ENCODE measurements around the gene GABRG1.

The GABRG1 gene

DNA sequence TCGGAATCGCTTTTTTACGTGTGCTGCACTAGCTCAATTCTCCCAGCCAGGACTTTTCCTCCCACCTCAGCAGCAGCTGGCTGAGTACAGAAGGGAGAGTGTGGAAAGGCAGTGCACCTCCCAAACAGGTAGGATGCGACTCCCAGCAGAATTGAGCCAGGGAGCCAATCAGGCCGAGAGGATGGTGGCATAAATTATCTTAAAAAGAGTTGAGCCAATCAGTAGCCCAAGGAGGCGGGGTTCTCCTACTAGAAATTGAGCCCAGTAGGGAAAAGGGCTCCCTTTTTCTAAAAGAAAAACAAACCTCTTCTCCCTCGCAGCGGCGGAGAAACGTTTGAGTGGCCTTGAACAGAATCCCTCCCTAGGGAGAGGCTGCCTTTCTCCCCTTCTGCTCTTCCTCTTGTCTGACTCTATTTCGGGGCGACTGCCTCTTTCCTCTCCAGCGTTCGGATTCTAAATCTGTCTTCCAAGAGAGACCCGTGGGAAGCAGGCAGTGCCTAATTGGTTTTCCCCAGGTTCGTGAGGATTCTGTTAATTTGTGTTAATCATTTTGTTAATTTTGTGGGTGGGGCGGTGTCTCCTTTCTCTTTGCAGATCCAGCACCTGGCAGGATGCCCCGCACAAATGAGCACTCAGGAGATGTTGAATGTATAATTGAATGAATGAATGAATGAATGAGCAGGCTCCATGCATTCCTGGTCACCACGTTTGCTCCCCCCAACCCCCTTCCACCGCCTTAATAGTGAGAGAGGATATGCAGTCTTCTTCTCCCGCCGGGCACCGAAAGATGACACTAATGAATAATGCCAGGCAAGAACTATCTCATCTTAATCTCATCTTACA, at the start of gene GABRG1:
TSS of gene GABRG1 (minus strand) at position 142 of the 843 bp plus-strand sequence. CDS start at position 1, 141 bp downstream.
- FAIRE-seq: no peak

DNA sequence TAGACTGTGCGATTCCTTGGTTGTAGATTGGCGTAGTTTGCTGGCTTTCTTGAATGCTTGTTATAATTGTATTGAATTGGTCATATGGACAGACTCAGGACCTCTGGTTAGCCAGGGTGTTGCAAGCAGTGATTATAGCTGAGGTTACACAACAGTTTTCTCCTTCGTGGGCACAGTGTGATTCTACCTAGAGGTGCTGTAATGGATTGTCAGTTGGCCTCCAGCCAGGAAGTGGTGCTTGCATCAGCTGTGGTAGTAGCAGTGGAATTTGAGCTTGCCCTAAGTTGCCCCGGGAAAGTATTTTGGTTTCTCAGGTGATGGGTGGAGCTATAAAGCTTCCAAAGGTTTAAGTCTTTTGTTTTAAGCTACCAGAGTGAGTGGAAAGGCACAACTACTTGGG, 23.1 kb upstream of the GABRG1 start:
- FAIRE-seq: no peak

GRCh38 chr4:46131498-46132057, 7.7 kb upstream of the GABRG1 start:
- no peak for FAIRE-seq

DNA sequence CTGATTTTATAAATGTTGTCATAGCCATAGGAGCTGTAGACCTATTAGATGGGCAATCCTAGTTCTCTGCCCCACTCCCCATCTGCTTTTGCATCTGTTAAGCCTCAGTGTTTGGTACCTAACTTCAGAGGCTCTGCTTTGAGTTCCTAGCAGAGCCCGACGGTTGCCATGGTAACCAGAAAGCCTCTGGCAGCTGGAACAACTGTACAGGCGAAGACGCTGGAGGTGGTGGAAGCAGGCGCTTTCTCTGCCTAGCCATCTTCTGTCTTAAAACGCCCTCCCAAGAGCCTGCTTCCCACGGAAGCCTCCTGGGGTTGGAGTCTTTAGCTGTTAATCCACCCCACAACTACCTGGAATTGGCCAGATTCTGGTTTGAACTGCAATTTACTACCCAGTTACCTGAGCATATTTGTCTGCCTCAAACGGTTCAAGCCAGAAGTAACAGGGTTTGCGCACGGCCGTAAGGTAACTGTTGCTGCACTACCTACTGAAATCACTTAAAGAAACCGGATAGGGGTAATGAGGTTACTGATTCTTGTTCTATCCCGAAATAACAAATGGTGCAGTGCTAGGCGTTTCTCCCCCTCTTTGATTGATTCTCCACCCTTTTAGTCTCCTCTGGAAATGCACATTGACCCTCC, 1.0 kb upstream of the GABRG1 start:
- FAIRE-seq: no peak

- no peak for FAIRE-seq
Measured at GRCh38 chr4:46081674-46082073, 42.2 kb downstream of the GABRG1 start.

GRCh38 chr4:46081248-46081647, 42.6 kb downstream of the GABRG1 start:
- FAIRE-seq: no peak

DNA sequence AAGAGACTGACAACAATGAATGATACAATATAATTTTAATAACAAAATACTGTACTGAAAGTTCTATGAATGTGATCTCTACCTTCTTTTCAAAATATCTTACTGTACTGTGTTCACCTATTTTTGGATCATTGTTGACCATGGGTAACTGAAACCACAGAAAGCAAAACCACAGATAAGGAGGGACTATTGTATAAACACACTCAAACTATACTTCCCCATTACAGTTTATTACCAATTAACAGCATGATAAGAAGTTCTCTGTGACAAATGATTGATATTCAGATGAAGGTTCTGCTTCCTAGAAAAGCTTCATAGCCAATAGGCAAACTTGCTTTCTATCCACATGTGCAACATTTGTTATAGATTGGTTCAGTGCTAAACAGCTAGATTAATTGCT, 50.1 kb downstream of the GABRG1 start:
- no peak for FAIRE-seq

- no peak for FAIRE-seq
Measured at GRCh38 chr4:46051392-46051791, 72.5 kb downstream of the GABRG1 start.

- no peak for FAIRE-seq
Measured at GRCh38 chr4:46032056-46032455, 91.8 kb downstream of the GABRG1 start.

GRCh38 chr4:46016306-46016705, 107.5 kb downstream of the GABRG1 start:
- FAIRE-seq: no peak

DNA sequence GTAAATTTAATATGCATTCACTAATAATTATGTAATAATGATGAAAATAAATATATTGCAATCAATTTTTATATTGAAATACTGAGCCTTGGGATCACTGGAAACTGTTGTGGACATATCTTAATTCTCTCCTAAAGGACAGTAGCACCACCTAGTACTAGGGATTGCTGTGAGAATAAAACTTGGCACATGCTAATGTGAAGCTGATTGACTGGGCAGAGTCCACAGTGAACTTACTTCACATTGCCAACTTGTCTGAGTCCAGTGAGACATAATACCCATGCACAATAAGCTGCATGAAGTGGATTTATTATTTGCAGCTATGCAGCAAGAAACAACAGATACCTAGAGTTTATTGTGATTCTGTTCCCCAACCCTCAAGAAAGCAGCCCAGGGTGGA, 131.1 kb downstream of the GABRG1 start:
- no peak for FAIRE-seq

DNA sequence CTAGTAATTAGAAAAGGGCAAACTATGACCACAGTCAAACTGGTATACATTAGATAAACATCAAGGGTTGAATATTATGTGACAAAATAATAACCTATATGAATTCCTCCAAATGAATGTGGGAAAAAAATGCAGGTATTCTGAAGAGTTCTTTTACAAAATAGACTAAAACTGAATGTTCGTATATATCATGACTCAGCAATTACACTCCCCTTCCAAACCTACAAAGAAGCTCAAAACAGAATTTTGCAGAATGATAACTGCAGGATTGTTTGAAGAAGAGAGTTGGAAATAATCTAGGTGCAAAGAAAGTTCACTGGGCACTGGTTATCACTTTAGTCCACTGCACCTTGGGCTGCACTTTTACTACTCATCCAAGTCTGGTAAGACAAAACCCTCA, 134.1 kb downstream of the GABRG1 start:
- FAIRE-seq: no peak

DNA sequence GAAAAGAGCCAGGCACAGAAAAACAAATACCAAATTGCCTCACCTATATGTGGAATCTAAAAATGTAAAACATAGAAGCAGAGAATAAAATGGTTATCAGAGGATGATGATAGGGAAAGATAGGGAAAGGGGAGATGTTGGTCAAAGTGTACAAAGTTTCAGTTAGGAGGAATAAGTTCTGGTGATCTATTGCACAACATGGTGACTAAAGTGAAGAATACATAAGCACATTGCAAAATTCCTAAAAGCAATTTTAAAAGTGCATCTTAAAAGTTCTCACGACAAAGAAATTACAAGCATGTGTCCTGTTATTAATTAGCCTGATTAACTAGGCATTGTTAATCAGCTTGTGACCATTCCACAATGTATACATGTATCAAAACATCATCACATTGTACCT, 136.0 kb downstream of the GABRG1 start:
- no peak for FAIRE-seq

Data from A204.1 (cell line).